ENCODE measurements around the gene AP1AR. TPM values are rescaled to one million over a fixed set of nuclear protein-coding genes. Genes with fewer than 3 reads are reported as not detected.

The AP1AR gene
- total and polyA plus RNA-seq, 2 of the 8 experiments (the other 6 are each of a cell fraction or from before 2014, with no cell fraction given): 5.3 to 27.7 TPM

- H2BK5ac ChIP-seq (ENCODE audit: low read depth, low read length): no peak overlapping the region
- H3K23me2 ChIP-seq (ENCODE audit: low read depth, low read length): no peaks in the 10 kb centered on the region
- no peak overlapping the region for H2AK5ac ChIP-seq (ENCODE audit: low read depth, low read length)
- H3K23ac ChIP-seq (ENCODE audit: insufficient read length): no peak overlapping the region
- no peak overlapping the region for H3K27ac ChIP-seq (ENCODE audit: low read depth, low read length)
- H3K79me1 ChIP-seq (ENCODE audit: low read depth, low read length): no peaks in the 10 kb centered on the region
- no peak overlapping the region for H2BK15ac ChIP-seq (ENCODE audit: low read length)
- H3K4me1 ChIP-seq (replicated peaks in 1 of 4; ENCODE audit: control insufficient read depth in 3 of 4, insufficient read depth in 4 of 4, low read length in 3 of 4): no peaks in the 10 kb centered on the region
- ChIA-PET CTCF (ENCODE audit: partially characterized antibody) (interaction anchor here (1.0 to 2.0 kb wide), 2 partner anchors 9 to 219 kb away, joined by 3 to 4 read pairs; no protein-coding TSS in a partner anchor), POLR2A (ENCODE audit: partially characterized antibody) (no interaction called here)
- H3K79me2 ChIP-seq (ENCODE audit: control insufficient read depth in 1 of 2, insufficient read depth in 2 of 2, low read length in 2 of 2): no peaks in the 10 kb centered on the region
- no peak overlapping the region for H4K91ac ChIP-seq (replicated peaks; ENCODE audit: insufficient read length, low read length)
- DNase-seq (ENCODE audit: low read depth in 1 of 2, low spot score in 2 of 2) (no peak), FAIRE-seq (no peak)
- H3K9me3 ChIP-seq (ENCODE audit: insufficient read depth in 2 of 2, low read depth in 1 of 2, low read length in 1 of 2): no peaks in the 10 kb centered on the region
- H3K36me3 ChIP-seq (ENCODE audit: control insufficient read depth in 2 of 4, insufficient read depth in 4 of 4, low read length in 3 of 4): no peaks in the 10 kb centered on the region
- 82% methylated on average over 5 of the region's 5 CpGs; no CpG with 5 or more reads in 1 of the 2 experiments for WGBS, 2 experiments (ENCODE audit: extremely low coverage in 1 of 2, insufficient coverage in 1 of 2, insufficient read length in 1 of 2, insufficient replicate concordance in 2 of 2, low coverage in 1 of 2, low lambda C conversion rate in 2 of 2, missing lambda C conversion rate in 1 of 2)
- no peak overlapping the region for H3K56ac ChIP-seq (replicated peaks; ENCODE audit: insufficient read length, low read depth, low read length)
- H4K8ac ChIP-seq (ENCODE audit: extremely low read depth, insufficient read depth, low read length): no peak overlapping the region
- no peak overlapping the region for H3K9ac ChIP-seq (replicated peaks in 1 of 4; ENCODE audit: extremely low read depth in 1 of 4, low read depth in 3 of 4, low read length in 3 of 4)
- no peaks in the 10 kb centered on the region; a peak in 1 of 7 replicates for H3K27me3 ChIP-seq (replicated peaks in 1 of 4; ENCODE audit: control insufficient read depth in 3 of 4, extremely low read depth in 1 of 4, insufficient read depth in 3 of 4, low read length in 3 of 4)
- no peak overlapping the region for H3K4me2 ChIP-seq (ENCODE audit: insufficient read depth in 1 of 2, low read depth in 2 of 2, low read length in 2 of 2)
- no peak overlapping the region for H3K14ac ChIP-seq (ENCODE audit: insufficient read length)
- no peak overlapping the region for H3K18ac ChIP-seq (ENCODE audit: extremely low read depth, low read length)
- no peak for TF ChIP-seq GABPA (IDR thresholded peaks at IDR 0.05; ENCODE audit: borderline replicate concordance, insufficient read depth, low read length)
- H2BK120ac ChIP-seq (replicated peaks; ENCODE audit: low read depth, low read length): no peak overlapping the region
- no peak overlapping the region for H4K5ac ChIP-seq (ENCODE audit: insufficient read length, low read depth, low read length)
- no peak overlapping the region for H2BK20ac ChIP-seq (ENCODE audit: low read length)
- no peak overlapping the region for H2BK12ac ChIP-seq (ENCODE audit: low read depth, low read length)
- no peak overlapping the region for H3K4me3 ChIP-seq (ENCODE audit: extremely low read depth in 1 of 4, insufficient read depth in 2 of 4, low read depth in 3 of 4, low read length in 4 of 4)
- H4K20me1 ChIP-seq (replicated peaks in 1 of 2; ENCODE audit: control insufficient read depth in 1 of 2, insufficient read depth in 2 of 2, low read length in 2 of 2): no peaks in the 10 kb centered on the region
- no peak overlapping the region for H3K4ac ChIP-seq (replicated peaks; ENCODE audit: insufficient read length, low read depth, low read length)
- no peak overlapping the region for H2AFZ ChIP-seq (ENCODE audit: low read length)
Measured at GRCh38 chr4:112318239-112319142, 86.9 kb downstream of the AP1AR start.

Other genes starting within 250 kb of the AP1AR start
- 0.63 and 0.73 TPM in 2 replicates for gene FAM241A, start 86.3 kb upstream of the AP1AR start, total RNA-seq (2021; fragmentation: NEBNext Ultra II Directional; extraction: Animal tissue kit (Norgen Biotek cat#: 25700))
- 0.13 and 0.20 TPM in 2 replicates for gene FAM241A, start 86.3 kb upstream of the AP1AR start, polyA plus RNA-seq (2011; rRNA removed)
- 2.7 and 2.9 TPM in 2 replicates for gene TIFA, start 54.1 kb downstream of the AP1AR start, total RNA-seq (2021; fragmentation: NEBNext Ultra II Directional; extraction: Animal tissue kit (Norgen Biotek cat#: 25700))
- 0.42 and 0.77 TPM in 2 replicates for gene TIFA, start 54.1 kb downstream of the AP1AR start, polyA plus RNA-seq (2011; rRNA removed)
- gene ALPK1, start 65.6 kb downstream of the AP1AR start, total RNA-seq (2021; fragmentation: NEBNext Ultra II Directional; extraction: Animal tissue kit (Norgen Biotek cat#: 25700)): 0.43 and 0.44 TPM in 2 replicates
- gene ALPK1, start 65.6 kb downstream of the AP1AR start, polyA plus RNA-seq (2011; rRNA removed): 0.03 and 0.08 TPM in 2 replicates